Heart left ventricle (tissue), 16 donors: ENCODE results near the gene DENND4C. TPM values are rescaled to one million over a fixed set of nuclear protein-coding genes. Genes with fewer than 3 reads are reported as not detected.

Experiments
- ATAC-seq, 4 donors: fragments of 200-7000 bp; cut with Tn5 transposase; one replicate each; pipeline ENCODE4 v1.9.1; 2020 to 2022; ENCODE audit warnings: moderate library complexity in 4 of 4, mild to moderate bottlenecking in 3 of 4, moderate number of reproducible peaks in 1 of 4
- DNase-seq, 5 donors: peaks; one replicate each; pipeline ENCODE4 v3.0.0-alpha.2; 2020
- H3K27ac ChIP-seq, 12 donors: fragments of 200-600 bp; sonication (generic) in 4 of 12; one replicate each; pipeline versions ENCODE4 v1.5.0 to v1.8.0; 2016 to 2022; ENCODE audit warnings: mild to moderate bottlenecking in 2 of 12
- H3K27me3 ChIP-seq, 9 donors: fragments of 200-600 bp; sonication (generic) in 2 of 9; one replicate each; pipeline versions ENCODE4 v1.5.1 to v1.8.0; 2016 to 2022; ENCODE audit warnings: mild to moderate bottlenecking in 3 of 9
- H3K36me3 ChIP-seq, 9 donors: fragments of 200-600 bp; sonication (generic) in 2 of 9; one replicate each; pipeline versions ENCODE4 v1.5.0 to v1.8.0; 2018 to 2022; ENCODE audit warnings: mild to moderate bottlenecking in 2 of 9
- H3K4me1 ChIP-seq, 12 donors: fragments of 200-600 bp; sonication (generic) in 4 of 12; one replicate each; pipeline versions ENCODE4 v1.5.0 to v1.8.0; 2016 to 2022; ENCODE audit warnings: mild to moderate bottlenecking in 3 of 12
- H3K4me3 ChIP-seq, 12 donors: fragments of 200-600 bp; sonication (generic) in 4 of 12; one replicate each; pipeline versions ENCODE4 v1.5.0 to v1.8.0; 2017 to 2022; ENCODE audit warnings: mild to moderate bottlenecking in 9 of 12, moderate library complexity in 4 of 12
- H3K9me3 ChIP-seq, 12 donors: fragments of 200-600 bp; sonication (generic) in 4 of 12; one replicate each; pipeline versions ENCODE4 v1.5.0 to v1.8.0; 2016 to 2022; ENCODE audit warnings: mild to moderate bottlenecking in 1 of 12
- POLR2A ChIP-seq, 2 donors: fragments of 450-650 bp; IDR thresholded peaks; one replicate each; pipeline ENCODE4 v1.6.1; 2017; ENCODE audit warnings: antibody characterized with exemption in 2 of 2, mild to moderate bottlenecking in 2 of 2, moderate library complexity in 2 of 2
- WGBS, 4 donors: extraction: QIAGEN DNeasy Blood & Tissue Kit in 2 of 4; methylation state at CpG; one replicate each; pipeline versions ENCODE4 v1.1.5 to v1.1.7; 2013 to 2018; 5-methylcytosine and 5-hydroxymethylcytosine counted together
- intact Hi-C, 10 donors: fragments of 100-400 bp; cut with DNase I; formaldehyde crosslinking; loops; one replicate each; pipeline versions ENCODE4 v1.11.1 to v1.14.2; 2022
- polyA plus RNA-seq, 2 donors: library from polyadenylated mRNA; stranded (reverse); fragments of 200-250 nt; gene quantifications; one replicate each; pipeline ENCODE4 v1.2.3, GENCODE V29; 2013
- total RNA-seq, 9 donors: library from RNA; depleted of rRNA in 2 of 9; stranded (reverse); fragments of >200 nt in 2 of 9; fragmentation: NEBNext Ultra II Directional in 3 of 9; extraction: Animal tissue kit (Norgen Biotek cat#: 25700) in 3 of 9; gene quantifications; one replicate each; pipeline versions ENCODE4 v1.1.0 to v1.2.4, GENCODE V29; 2016 to 2023
- TF ChIP-seq, protein P1 (sequence below), 12 donors: fragments of 200-600 bp; sonication (generic) in 4 of 12; IDR thresholded peaks; one replicate each; pipeline versions ENCODE4 v1.5.0 to v1.8.0; 2018 to 2022; ENCODE audit warnings: antibody characterized with exemption in 12 of 12, mild to moderate bottlenecking in 5 of 12
- donor health status: ischemic (EF 13 %, LVEDD 7.1; RV severe dilation, severe dysfunction).
- donor health status: healthy with polysubstance abuse.
- donor health status: DM: no; HTN: yes; CAD: no.
- donor health status: DM: no; HTN: no; CAD: no.
- donor health status: ischemic (EF 25% LVEDD 6.9; RV normal size, moderate dysfunction).
- donor health status: ischemic (EF 25% LVEDD 5.7; RV mildly dilated, moderate dysfunction).
- donor health status: healthy.
- donor health status: DM: yes; HTN: yes; CAD: no.
- donor health status: ischemic (EF 35%, LVEDD 5.7; RV mildly dilated, moderate dysfunction).
- donor health status: nonischemic (EF 11% LVEDD 7.7; RV severe dilation, severe dysfunction).
- donor health status: DM: yes; HTN: yes; CAD: no.
- donor health status: PGD.
- donor health status: ischemic (EF 29% LVEDD 5.4; RV normal size, mild dysfunction).
- donor health status: nonischemic (EF 23%, LVEDD 6.1; RV moderate dilation, normal function).

DENND4C gene
- total and polyA plus RNA-seq, 11 donors = 5.4 to 36.9 (median 22.8) TPM

DNA sequence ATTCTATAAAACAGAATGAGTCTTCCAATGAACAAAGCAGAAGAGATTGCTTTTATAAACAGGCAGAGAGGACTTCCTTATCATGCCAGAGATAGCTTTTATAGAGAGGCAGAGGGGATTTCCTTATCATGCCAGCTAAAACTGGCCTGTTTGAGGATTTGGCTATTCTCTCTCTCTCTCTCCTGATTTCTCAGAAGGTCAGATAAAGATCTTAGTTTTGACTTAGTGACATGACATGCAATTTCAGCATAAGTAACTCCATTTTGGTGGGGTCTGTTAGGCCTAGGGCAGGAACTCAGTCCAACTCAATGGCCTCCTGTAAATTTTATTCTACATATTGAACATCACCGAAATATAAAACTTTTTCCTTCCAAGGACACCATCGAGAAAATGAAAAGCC lies 31.5 kb upstream of the DENND4C start:
- 88 to 95% (median 94%) methylated on average over 2 of the region's 2 CpGs for WGBS, 4 donors
- no peaks in the 10 kb centered on the region for H3K27me3 ChIP-seq
- TF ChIP-seq, protein P1, sequence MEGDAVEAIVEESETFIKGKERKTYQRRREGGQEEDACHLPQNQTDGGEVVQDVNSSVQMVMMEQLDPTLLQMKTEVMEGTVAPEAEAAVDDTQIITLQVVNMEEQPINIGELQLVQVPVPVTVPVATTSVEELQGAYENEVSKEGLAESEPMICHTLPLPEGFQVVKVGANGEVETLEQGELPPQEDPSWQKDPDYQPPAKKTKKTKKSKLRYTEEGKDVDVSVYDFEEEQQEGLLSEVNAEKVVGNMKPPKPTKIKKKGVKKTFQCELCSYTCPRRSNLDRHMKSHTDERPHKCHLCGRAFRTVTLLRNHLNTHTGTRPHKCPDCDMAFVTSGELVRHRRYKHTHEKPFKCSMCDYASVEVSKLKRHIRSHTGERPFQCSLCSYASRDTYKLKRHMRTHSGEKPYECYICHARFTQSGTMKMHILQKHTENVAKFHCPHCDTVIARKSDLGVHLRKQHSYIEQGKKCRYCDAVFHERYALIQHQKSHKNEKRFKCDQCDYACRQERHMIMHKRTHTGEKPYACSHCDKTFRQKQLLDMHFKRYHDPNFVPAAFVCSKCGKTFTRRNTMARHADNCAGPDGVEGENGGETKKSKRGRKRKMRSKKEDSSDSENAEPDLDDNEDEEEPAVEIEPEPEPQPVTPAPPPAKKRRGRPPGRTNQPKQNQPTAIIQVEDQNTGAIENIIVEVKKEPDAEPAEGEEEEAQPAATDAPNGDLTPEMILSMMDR (IDR thresholded peaks at IDR 0.05) = no peak
- TF ChIP-seq POLR2A (IDR thresholded peaks at IDR 0.05) = no peak
- ATAC-seq (no peak), DNase-seq (no peak)
- intact Hi-C loops = no loop called here
- peaks cover 0 to 5% (median 0%) of the 10 kb centered on the region in 12 donors for H3K4me1 ChIP-seq
- no peaks in the 10 kb centered on the region for H3K9me3 ChIP-seq
- no peak overlapping the region for H3K27ac ChIP-seq
- no peaks in the 10 kb centered on the region for H3K36me3 ChIP-seq
- no peak overlapping the region for H3K4me3 ChIP-seq

DNA sequence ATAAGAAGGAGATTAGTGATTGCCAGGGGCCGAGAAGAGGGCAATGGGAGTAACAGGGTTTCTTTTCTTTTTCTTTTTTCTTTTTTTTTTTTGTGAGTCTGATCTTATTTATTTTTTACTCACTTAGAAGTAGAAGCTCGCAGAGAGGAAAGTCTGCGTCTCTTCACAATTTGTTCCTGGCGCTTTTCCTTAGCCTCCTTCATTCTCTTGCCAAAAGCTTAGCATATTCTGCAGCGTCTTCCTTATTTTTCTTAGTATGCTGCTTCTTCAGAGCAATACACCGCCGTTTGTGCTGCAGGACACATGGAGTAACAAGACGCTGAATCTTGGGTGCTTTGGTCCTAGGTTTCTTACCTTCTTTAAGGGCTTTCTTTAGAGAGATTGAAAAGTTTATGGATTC lies 30.3 kb upstream of the DENND4C start:
- ATAC-seq = no peak
- H3K9me3 ChIP-seq = no peaks in the 10 kb centered on the region
- no peaks in the 10 kb centered on the region for H3K27me3 ChIP-seq
- no peak for TF ChIP-seq POLR2A (IDR thresholded peaks at IDR 0.05)
- TF ChIP-seq, protein P1 (IDR thresholded peaks at IDR 0.05) = no peak
- H3K4me1 ChIP-seq = peaks cover 0 to 5% (median 0%) of the 10 kb centered on the region in 12 donors
- no peak for DNase-seq
- intact Hi-C loops = no loop called here
- peak overlapping the region in 1 of 12 donors; percentile 40 for H3K27ac ChIP-seq
- H3K4me3 ChIP-seq = no peak overlapping the region
- 58 to 63% (median 60%) methylated on average over 8 of the region's 8 CpGs for WGBS, 4 donors
- no peaks in the 10 kb centered on the region for H3K36me3 ChIP-seq

DNA sequence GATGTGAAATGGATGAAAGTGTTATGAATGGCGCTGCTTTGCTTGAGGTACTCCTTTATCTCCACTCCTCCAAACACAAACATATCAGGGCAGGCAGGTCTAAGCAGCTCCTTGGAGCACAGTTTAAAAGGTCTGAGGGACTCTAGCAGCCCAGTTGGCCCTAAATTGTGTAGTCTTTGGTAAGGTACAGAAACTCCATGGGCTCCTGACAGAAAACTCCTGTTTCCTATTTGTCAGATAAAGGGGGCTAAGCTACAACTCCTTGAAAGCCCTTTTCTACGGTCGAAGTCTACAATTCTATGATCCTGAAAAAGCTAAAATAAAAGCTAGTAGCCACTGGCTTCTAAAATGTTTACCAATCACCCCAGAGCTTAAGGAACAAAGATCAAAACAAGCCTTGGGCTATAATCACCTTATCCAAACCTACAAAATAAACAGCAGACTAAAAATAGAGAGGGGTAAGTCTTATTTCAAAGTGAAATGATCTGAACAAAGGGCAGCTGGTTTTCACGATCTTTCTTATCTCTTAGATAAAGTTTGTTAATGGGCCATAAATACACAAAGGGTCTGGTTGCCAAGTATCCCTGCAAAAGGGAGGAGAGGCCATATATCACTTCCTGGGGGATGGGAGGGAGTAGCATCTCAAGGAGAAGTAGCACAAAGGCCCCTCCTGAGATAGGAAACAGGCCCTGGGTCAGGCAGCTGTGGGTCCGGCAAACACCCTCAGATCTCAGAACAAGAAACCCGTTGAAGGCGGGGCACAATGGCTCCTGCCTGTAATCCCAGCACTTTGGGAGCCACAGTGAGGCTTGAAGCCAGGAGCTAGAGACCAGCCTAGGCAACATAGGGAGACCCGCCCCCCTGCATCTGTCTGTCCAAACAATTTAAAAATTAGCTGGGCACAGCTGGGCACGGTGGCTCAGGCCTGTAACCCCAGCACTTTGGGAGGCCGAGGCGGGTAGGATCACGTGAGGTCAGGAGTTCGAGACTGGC lies 28.3 kb upstream of the DENND4C start:
- DNase-seq (no peak), ATAC-seq (peak in 2 of 4 donors; percentile 22 to 29)
- intact Hi-C loops = no loop called here
- no peaks in the 10 kb centered on the region for H3K9me3 ChIP-seq
- no peaks in the 10 kb centered on the region for H3K36me3 ChIP-seq
- 68 to 75% (median 73%) methylated on average over 13 of the region's 13 CpGs for WGBS, 4 donors
- peaks cover 0 to 5% (median 0%) of the 10 kb centered on the region in 12 donors for H3K4me1 ChIP-seq
- no peak overlapping the region for H3K27ac ChIP-seq
- H3K4me3 ChIP-seq = no peak overlapping the region
- H3K27me3 ChIP-seq = no peaks in the 10 kb centered on the region
- TF ChIP-seq, protein P1 (IDR thresholded peaks at IDR 0.05) = no peak
- no peak for TF ChIP-seq POLR2A (IDR thresholded peaks at IDR 0.05)

DNA sequence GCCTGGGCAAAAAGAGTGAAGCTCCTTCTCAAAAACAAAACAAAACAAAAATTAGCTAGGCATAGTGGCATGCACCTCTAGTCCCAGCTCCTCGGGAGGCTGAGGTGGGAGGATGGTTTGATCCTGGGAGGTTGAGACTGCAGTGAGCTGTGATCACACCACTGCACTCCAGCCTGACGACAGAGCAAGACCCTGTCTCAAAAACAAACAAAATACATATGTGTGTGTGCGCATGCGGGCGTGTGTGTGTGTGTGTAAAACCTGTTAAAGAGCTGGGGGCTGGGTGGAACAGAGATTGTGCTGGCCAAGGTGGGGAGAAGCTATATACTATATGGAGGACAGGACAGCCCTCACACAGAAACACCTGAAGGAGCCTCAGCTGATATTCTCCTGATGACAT lies 27.4 kb upstream of the DENND4C start:
- Histone ChIP-seq H3K36me3 (no peaks in the 10 kb centered on the region), H3K4me3 (no peak overlapping the region), H3K27ac (no peak overlapping the region), H3K4me1 (peaks cover 0 to 5% (median 0%) of the 10 kb centered on the region in 12 donors), H3K27me3 (no peaks in the 10 kb centered on the region), H3K9me3 (no peaks in the 10 kb centered on the region)
- TF ChIP-seq, protein P1 (IDR thresholded peaks at IDR 0.05) = no peak
- TF ChIP-seq POLR2A (IDR thresholded peaks at IDR 0.05) = no peak
- ATAC-seq (no peak), DNase-seq (no peak)
- WGBS, 4 donors = 93 to 99% (median 95%) methylated on average over 5 of the region's 5 CpGs
- intact Hi-C loops = no loop called here
